ENCODE results near the gene THSD7B. TPM values are rescaled to one million over a fixed set of nuclear protein-coding genes. Genes with fewer than 3 reads are reported as not detected.

THSD7B gene
- total RNA-seq, 4 donors from 2014 or later = 0.80 to 0.83 TPM; not detected in 2

- no peak for DNase-seq
- no peaks in the 10 kb centered on the region for H3K36me3 ChIP-seq
- TF ChIP-seq POLR2A (IDR thresholded peaks at IDR 0.05) (no peak), CTCF (IDR thresholded peaks at IDR 0.05) (no peak)
- no peaks in the 10 kb centered on the region for H3K9me3 ChIP-seq
- no peaks in the 10 kb centered on the region for H3K4me1 ChIP-seq
- no peak overlapping the region for H3K27ac ChIP-seq
- H3K27me3 ChIP-seq = no peaks in the 10 kb centered on the region
- H3K4me3 ChIP-seq = no peak overlapping the region
Observed at GRCh38 chr2:137009953-137010352, 244.6 kb downstream of the THSD7B start.

- no peak for TF ChIP-seq CTCF (IDR thresholded peaks at IDR 0.05)
- no peak for TF ChIP-seq POLR2A (IDR thresholded peaks at IDR 0.05)
- H3K4me1 ChIP-seq = no peaks in the 10 kb centered on the region
Observed at GRCh38 chr2:137020452-137021196, 255.3 kb downstream of the THSD7B start.

GRCh38 chr2:137021763-137022162 lies 256.4 kb downstream of the THSD7B start:
- DNase-seq = no peak
- H3K27me3 ChIP-seq = no peaks in the 10 kb centered on the region
- H3K4me3 ChIP-seq = no peak overlapping the region
- no peaks in the 10 kb centered on the region for H3K36me3 ChIP-seq
- TF ChIP-seq POLR2A (IDR thresholded peaks at IDR 0.05) (no peak), CTCF (IDR thresholded peaks at IDR 0.05) (no peak)
- no peaks in the 10 kb centered on the region for H3K9me3 ChIP-seq
- no peak overlapping the region for H3K27ac ChIP-seq
- no peaks in the 10 kb centered on the region for H3K4me1 ChIP-seq

More at GRCh38 chr2:137020452-137021196, 255.3 kb downstream of the THSD7B start:
- H3K9me3 ChIP-seq = no peaks in the 10 kb centered on the region
- no peaks in the 10 kb centered on the region for H3K27me3 ChIP-seq
- no peak overlapping the region for H3K4me3 ChIP-seq
- H3K36me3 ChIP-seq = no peaks in the 10 kb centered on the region
- no peak overlapping the region for H3K27ac ChIP-seq
- no peak for DNase-seq

- no peaks in the 10 kb centered on the region for H3K4me1 ChIP-seq
- no peak overlapping the region for H3K27ac ChIP-seq
- TF ChIP-seq CTCF (IDR thresholded peaks at IDR 0.05) (no peak), POLR2A (IDR thresholded peaks at IDR 0.05) (no peak)
- DNase-seq = no peak
- no peaks in the 10 kb centered on the region for H3K9me3 ChIP-seq
- H3K36me3 ChIP-seq = no peaks in the 10 kb centered on the region
- no peaks in the 10 kb centered on the region for H3K27me3 ChIP-seq
- no peak overlapping the region for H3K4me3 ChIP-seq
Observed at GRCh38 chr2:137023205-137023604, 257.9 kb downstream of the THSD7B start.

- no peaks in the 10 kb centered on the region for H3K4me1 ChIP-seq
- no peaks in the 10 kb centered on the region for H3K36me3 ChIP-seq
- H3K27ac ChIP-seq = no peak overlapping the region
- no peak for DNase-seq
- H3K9me3 ChIP-seq = no peaks in the 10 kb centered on the region
- H3K27me3 ChIP-seq = no peaks in the 10 kb centered on the region
- no peak overlapping the region for H3K4me3 ChIP-seq
- TF ChIP-seq POLR2A (IDR thresholded peaks at IDR 0.05) = no peak
- TF ChIP-seq CTCF (IDR thresholded peaks at IDR 0.05) = no peak
Observed at GRCh38 chr2:137031731-137032130, 266.4 kb downstream of the THSD7B start.

Data from Peyer's patch (tissue), 4 donors.